ENCODE data around the gene PSME1.

PSME1 gene

DNA sequence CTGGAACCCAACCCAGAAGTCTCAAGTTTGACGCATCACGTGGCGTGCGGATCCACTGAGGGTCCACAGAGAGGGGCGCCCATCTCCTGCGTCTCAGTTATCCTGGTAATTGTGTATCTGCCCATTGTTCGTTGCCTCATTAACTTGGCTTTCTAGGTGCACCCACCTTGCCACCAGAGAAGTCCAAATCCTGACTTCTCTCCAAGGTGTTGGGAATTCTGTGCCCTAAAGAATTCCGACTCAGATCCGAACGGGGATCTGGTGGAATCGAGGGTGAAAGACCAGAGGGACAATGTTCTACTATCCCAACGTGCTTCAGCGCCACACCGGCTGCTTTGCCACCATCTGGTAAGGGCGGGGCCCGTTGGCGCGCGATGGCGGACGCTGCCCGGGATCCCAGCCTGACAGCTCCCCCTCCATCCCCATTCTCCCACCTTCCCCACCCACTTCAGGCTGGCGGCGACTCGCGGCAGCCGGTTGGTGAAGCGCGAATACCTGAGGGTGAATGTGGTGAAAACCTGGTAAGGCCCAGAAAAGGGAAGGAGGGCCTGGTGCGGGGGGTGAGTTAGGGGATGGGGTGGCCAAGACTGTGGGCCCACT is 36.4 kb downstream of the PSME1 start:
- DNase-seq (ENCODE audit: low spot score), result no peak

DNA sequence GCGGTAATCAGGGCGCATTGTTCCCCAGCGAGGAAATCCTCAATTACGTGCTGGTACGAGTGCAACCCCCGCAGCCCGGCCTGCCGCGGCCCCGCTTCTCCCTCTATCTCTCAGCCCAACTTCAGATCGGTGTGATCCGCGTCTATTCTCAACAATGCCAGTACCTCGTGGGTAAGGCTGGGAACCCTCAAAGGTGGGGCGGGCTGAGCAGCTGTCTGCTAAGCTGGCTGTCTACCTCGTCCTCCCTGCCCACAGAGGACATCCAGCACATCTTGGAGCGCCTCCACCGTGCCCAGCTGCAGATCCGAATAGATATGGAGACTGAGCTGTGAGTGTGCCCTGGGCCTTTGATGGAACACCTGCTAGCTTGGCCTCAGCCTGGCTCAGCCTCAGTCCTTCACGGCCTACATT is 36.9 kb downstream of the PSME1 start:
- DNase-seq (ENCODE audit: low spot score), result no peak

DNA sequence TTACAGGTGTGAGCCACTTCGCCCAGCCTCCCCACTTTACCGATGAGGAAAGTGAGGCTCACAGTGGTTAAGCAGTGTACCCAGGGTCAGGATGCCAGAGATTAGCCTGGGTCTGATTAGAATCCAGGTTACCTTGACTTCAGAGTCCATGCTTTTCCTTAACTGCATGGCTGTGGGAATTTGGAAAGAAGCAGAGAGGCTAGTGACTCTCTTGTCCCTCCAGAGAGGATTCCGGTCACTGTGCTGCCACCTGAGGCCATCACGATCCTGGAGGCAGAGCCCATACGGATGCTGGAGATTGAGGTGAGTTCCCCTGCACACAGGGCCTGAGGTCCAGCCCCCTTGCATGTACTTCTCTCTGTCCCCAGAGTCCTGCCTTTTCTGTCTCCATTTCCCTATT is 40.6 kb downstream of the PSME1 start:
- no peak for DNase-seq (ENCODE audit: low spot score)

DNA sequence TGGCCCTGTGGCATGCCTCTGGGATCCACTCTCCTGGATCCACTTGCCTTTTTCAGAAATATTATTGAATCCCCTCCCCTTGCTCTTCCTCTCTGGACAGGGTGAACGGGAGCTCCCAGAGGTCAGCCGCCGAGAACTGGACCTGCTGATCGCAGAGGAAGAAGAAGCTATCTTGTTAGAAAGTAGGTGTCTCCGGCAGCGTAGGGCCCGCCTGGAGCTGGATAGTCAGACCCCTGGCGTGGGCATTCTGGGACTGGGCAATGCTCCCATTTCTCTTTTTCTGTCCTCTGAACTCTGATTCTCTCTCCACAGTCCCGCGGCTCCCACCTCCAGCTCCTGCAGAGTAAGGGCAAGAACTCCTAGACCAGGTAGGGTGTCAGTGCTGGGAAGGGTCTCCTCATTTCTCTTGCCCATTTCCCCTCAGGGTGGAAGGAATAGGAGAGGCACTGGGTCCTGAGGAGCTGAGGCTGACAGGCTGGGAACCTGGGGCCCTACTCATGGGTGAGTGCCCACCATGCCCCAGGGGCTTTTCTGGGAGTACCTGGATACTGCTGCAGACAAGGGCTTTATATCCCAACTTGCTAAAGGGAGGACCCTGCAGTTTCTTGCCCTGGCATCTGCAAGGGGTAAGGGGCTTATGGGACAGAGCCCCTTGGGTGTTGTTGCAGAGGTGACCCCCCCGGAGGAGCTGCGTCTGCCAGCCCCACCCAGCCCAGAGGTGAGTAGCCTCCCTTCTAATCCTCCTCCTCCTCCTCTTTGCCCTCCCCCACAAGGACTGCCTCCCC is 41.2 kb downstream of the PSME1 start:
- no peak for DNase-seq (ENCODE audit: low spot score)

DNA sequence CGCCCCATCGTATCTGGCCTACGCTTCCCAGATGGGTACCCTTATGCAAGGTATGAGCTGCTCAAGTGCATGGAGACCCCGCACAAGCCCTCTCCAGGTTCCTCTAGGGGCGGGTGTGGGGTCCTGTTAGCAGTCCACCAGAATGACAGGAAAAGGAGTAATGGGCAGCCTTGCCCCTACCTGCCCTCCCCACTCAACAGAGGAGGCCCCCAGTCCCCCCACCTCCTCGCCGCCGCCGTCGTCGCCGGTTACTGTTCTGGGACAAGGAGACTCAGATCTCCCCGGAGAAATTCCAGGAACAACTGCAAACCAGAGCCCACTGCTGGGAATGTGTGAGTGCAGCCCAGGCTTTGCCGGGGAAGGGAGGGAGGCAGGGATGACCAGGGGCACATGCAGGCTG is 41.9 kb downstream of the PSME1 start:
- DNase-seq (ENCODE audit: low spot score), result no peak

DNA sequence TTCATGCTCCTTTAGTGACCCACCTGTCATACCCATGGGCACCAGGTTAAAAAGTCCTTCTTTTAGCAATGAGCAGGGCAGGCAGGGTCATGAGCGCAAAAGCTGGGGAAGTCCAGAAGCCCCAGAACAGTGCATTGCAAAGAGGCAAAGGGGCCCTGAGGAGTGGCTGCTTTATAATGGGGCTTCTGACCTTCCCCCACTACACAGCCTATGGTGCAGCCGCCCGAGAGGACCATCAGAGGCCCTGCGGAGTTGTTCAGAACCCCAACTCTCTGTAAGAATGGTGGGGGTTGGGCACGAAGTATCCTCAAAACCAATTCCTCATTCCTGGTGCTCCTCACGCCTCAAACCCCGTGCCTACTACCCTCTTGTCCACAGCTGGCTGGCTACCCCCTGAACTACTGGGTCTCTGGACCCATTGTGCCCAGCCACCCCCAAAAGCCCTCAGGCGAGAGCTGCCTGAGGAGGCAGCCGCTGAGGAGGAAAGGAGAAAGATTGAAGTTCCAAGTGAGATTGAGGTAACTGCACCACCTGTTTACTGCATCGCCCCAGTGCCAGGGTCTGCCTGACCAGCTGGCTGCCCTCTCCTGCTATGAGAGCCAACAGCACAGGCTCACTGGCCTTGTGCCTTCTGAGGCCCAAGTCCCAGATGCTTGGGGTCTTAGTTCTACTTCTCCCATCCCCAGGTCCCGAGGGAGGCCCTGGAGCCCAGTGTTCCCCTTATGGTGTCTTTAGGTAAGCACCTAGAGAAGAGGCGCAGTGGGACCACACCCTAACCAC is 42.6 kb downstream of the PSME1 start:
- no peak for DNase-seq (ENCODE audit: low spot score)

DNA sequence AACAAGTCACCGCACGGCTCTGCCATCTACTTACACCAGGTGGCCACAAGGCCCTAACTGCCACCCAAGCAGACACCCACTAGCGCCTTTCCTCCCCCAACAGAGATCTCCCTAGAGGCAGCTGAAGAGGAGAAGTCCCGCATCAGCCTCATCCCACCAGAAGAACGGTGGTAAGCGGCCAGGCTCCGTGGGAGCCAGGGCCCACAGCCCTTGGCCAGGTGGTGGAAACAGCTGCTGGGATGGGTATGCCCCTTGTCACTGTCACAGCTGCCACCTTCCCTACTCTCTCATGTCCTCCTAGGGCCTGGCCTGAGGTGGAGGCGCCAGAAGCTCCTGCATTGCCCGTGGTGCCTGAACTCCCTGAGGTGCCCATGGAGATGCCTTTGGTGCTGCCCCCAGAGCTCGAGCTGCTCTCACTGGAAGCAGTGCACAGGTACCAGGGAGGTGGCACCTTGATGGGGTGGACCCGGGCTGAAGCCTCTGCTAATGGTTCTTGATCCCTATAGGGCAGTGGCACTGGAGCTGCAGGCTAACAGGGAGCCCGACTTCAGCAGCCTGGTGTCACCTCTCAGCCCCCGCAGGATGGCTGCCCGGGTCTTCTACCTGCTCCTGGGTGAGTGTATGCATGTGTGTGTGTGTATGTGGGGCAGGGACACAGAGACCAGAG is 43.4 kb downstream of the PSME1 start:
- no peak for DNase-seq (ENCODE audit: low spot score)

DNA sequence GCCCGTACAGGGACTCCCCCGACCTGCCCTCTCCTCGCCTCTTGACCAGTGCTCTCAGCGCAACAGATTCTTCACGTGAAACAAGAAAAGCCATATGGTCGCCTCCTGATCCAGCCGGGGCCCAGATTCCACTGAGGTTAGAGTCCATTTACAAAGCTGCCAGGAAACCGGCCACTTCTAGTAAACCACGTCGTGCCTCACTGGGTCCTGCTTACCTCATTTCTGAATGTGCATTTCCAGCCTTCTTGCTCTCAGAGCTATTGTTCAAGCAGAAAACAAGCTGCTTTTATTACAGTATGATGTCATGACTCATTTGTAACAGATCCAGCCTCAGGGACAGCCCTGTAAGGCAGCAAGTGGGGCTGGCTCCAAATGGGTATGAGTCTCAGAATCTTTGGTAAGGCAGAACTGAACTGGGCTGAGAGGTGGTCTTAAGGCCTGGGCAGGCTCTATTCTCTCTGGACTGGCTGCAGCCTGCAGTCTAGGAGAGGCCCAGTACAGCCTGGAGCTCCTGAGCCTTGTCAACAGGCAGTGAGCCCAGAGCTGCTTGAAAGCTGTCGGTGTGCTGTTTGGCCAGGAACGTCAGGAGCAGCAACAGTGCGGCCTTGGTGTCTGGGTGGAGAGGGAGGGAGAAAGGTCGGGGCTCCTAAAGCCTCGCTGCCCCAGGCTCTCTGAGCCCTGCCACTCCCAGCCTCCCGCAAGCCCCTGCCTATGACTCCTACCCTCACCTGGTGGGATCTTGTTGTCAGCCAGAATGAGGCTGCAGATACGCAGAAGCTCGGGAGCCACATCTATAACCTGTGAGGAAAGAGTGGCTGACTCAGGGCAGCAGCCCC is 44.2 kb downstream of the PSME1 start:
- DNase-seq (ENCODE audit: low spot score), result no peak

DNA sequence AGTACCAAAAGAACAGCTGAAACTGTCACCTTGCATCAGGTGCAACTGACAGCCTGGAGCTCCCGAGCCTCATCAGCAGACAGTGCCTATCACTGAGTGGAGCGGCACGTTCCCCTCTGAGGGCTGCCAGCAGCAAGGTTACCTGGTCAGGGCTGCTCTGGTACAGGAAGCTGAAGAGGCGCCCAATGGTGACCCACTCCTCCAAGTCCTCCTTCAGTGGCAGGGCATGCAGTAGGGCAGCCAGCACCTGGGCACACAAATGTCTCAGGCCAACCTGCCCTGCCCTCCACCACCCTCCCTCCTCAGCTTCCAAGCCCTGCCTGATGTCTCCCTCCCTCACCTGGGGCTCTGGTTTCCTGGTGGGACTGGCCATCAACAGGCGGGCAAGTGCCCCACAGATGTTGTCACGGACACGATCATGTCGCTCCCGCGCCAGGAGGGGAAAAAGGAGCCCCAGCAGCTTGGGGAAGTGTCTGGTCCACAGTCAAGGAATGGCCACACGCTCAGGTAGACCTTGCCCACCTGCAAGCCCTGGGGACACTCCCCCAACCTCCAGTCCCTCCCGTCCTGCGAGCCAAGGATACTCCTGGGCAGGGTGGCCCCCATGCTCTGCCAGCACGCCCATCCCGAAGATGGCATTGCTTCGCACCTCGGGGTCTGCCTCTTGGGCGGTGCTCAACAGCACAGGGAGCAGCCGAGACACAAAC is 45.5 kb downstream of the PSME1 start:
- DNase-seq (ENCODE audit: low spot score), result no peak

DNA sequence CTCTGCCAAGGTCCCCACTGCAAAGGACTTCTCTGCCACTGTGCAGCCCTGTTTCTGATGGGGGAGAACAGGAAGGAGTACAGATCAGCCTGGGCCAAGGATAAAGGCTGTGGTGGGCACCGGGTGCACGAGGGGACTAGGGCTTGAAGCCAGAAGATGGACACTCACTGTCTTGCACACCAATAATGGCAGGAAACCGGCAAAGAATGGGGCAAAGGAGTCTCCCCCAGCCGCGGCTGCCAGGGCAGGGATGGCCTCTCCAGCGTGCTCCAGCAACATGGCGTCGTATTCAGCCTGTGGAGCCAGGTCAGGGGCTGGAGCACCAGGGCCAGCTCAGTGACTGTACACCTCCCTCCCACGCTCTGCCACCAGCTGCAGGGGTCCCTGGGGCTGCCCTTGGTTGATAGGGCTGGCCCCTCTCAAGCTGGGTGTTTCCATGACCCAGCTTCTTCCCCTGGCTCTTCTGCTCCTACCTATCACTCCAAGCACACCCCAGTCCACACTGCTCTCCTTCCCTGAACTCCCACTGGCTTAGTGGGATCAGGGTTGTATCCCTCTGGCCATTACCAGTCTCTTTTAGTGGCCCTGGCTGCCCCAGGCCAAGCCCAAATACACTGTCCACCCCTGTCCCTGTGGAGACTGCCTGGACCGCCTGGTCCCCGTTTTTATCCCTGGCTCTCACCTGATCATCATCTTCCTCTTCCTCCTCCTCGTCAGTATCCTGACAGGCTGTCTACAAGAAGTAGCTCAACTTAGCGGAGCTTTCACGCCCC is 46.3 kb downstream of the PSME1 start:
- DNase-seq (ENCODE audit: low spot score), result no peak

DNA sequence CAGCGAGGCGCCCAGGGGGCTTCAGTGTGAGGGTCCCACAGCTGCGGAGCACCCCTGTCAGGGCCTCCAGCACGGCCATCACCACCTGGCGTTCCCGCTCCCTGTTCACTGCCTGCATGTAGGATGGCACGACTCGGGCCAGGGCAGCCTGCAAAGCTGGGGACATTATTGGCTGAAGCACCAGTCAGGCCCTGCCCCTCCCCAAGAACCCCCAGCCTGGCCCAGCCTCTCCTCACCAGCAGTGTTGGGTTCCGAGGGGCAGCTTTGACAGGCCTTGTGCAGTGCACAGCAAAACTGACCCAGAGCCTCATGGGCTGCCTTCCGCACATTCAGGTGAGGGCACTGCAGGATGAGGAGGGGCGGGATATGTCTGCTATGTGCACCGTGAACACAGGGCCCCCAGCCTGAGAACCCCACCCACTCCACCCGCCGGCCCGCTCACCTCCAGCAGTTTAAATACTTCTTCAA is 47.1 kb downstream of the PSME1 start:
- no peak for DNase-seq (ENCODE audit: low spot score)

DNA sequence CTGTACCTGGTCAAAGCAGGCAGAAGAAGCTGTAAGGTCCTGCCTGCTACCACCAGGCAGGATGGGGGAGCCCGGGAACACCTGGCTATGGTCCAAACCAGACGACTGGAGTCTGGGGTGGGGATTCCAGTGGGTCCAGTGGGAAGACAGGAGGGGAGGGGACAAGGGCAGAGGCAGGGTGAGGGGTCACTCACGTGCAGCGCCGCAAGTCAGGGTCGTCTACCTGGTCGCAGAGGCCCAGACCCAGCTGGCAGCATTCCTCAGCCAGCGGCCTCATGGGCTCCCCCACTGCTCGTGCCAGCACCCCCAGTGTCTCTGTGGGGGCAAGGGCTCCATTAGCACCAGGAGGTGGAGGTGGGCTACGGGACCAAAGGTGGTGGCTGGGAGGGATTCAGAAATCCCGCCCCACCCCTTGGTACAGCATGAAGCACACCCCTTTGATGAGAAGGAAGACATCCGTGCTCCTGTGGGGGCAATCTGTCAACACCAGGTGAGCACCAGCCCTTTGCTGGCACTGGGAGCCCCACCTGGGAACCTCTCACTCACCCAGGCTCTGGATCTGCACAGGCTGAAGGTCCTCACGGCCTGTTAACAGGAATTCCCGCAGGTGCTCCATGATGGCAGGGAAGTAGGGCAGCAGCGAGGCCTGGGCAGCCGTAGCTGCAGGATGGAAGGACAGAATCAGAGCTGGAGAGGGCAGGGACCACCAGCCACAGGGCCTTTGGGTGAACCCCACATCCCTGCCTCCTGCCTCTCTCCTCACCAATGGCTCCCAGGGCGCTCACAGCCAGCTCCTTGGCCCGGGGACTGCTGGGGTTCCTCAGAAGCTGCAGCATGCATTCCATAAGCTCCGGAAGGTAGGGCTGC is 48.3 kb downstream of the PSME1 start:
- no peak for DNase-seq (ENCODE audit: low spot score)

DNA sequence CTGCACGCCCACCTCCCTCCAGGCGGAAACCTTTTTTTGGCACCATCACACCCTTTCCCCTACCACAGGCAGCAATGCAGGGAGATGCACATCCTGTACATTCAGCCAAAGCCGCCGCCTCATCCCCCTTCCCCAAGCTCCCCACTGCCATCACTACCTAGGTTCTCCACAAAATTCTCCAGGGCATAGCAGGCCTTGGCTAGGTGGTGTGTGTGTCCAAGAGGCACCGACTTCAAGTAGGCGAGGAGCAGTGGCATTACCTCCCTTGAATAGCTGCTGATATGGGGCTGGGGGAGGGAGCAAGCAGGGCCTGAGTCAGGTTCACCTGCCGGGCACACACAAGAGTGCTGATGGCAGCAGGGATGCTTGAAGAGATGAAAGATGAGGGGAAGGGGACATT is 49.0 kb downstream of the PSME1 start:
- DNase-seq (ENCODE audit: low spot score), result no peak

DNA sequence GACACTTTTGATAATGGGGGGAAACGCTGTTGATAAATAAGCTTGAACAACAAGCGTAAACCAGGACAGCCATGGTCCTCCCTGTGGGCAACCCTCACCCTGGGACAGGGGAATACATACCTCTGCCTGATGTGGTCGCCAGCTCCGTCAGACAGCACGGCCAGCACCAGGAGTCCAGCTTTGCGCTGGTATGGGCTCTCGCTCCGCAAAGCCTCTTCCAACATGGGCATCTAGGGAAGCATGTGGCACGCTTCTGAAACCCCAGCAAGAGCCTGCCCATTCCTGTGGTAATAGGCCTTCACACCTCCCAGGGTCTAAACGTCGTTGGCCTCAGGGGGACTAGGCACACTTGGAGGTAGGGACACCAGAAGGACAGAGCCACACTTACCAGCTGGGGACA is 49.7 kb downstream of the PSME1 start:
- no peak for DNase-seq (ENCODE audit: low spot score)

DNA sequence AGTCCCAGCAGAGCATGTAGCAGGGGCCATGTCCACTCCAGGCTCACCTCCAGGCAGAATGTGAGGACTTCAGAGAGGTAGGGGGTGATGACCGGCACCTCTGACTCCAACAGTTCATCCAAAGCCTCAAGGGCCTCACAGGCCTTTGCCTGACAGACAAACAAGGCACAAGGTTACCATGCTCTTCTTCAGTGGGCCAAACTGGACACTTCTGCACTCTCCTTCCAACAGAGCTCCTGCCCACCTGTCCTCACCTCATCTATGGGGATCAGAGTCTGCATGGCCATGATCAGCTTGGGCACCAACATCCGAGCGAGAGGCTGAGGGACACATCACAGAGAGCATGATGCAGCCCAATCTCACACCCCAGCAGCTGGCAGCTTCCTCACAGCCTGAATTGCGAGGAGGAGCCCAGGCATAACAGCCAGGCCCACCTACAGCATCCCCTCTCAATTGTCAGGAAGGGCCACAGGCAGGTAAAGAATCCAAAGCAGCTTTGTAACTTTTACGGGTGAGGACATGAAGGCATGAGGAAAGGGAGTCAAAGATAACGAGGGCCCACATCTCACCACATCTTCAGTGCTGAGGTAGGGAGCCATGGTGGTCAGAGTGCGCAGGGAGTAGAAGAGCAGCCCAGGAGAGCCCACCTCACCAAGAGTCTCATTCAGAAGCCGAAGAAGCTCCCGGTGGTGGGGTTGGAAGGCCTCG is 51.0 kb downstream of the PSME1 start:
- no peak for DNase-seq (ENCODE audit: low spot score)

DNA sequence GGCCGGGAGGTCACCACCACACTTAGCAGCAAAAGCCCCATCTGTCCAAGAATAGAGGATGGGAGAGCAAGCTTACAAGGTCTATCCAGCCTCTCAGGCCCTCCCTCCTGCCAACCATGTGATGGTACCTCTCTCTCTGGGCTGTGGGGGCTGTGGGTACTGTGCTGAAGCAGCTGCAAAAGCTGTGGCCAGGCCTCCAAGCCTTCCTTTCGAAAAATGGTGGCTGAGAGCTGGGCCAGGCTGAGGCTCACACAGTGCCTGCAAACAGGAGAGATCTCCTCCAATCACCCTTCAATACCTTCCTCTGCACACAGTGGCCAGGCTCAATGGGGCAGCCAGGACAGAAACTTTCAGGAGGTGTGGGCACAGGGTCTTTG is 51.5 kb downstream of the PSME1 start:
- DNase-seq (ENCODE audit: low spot score), result no peak

Measured in ecto neural progenitor cell (in vitro differentiated cells).